ENCODE results near the gene WWP2. TPM values are rescaled to one million over a fixed set of nuclear protein-coding genes. Genes with fewer than 3 reads are reported as not detected.
A peak's percentile ranks its signal among the peaks of the same experiment; 100 is the strongest.
"Not testable (repeated sequence)": the region's sequence is repeated elsewhere in the genome, so short reads cannot be mapped to it uniquely, and the experiment has no call there.

WWP2 gene
- total RNA-seq, 1 donor: 42.0 TPM

- DNase-seq (ENCODE audit: low read depth in 2 of 3, low spot score in 2 of 3): no peak
Observed at GRCh38 chr16:69939821-69940585, 177.9 kb downstream of the WWP2 start.

GRCh38 chr16:69940676-69941075, 178.5 kb downstream of the WWP2 start:
- no peak for DNase-seq (ENCODE audit: low read depth in 2 of 3, low spot score in 2 of 3)

- no peak for DNase-seq (ENCODE audit: low read depth in 2 of 3, low spot score in 2 of 3)
Observed at GRCh38 chr16:69941251-69942098, 179.3 kb downstream of the WWP2 start.

- no peak for DNase-seq (ENCODE audit: low read depth in 2 of 3, low spot score in 2 of 3)
Observed at GRCh38 chr16:69942099-69942491, 180.0 kb downstream of the WWP2 start.

GRCh38 chr16:69942627-69943170, 180.6 kb downstream of the WWP2 start:
- no peak for DNase-seq (ENCODE audit: low read depth in 2 of 3, low spot score in 2 of 3)

- DNase-seq (ENCODE audit: low read depth in 2 of 3, low spot score in 2 of 3): not testable (repeated sequence)
Observed at GRCh38 chr16:69943241-69944036, 181.3 kb downstream of the WWP2 start.

- DNase-seq (ENCODE audit: low read depth in 2 of 3, low spot score in 2 of 3): not testable (repeated sequence)
Observed at GRCh38 chr16:69950411-69950810, 188.3 kb downstream of the WWP2 start.

- DNase-seq (ENCODE audit: low read depth in 2 of 3, low spot score in 2 of 3): not testable (repeated sequence)
Observed at GRCh38 chr16:69951017-69951671, 189.0 kb downstream of the WWP2 start, which contains the start of gene CLEC18A. TSS of gene CLEC18A (plus strand) at chr16:69951334. CDS start at chr16:69951367, 33 bp downstream.

GRCh38 chr16:69951672-69952031, 189.5 kb downstream of the WWP2 start:
- not testable (repeated sequence) for DNase-seq (ENCODE audit: low read depth in 2 of 3, low spot score in 2 of 3)

GRCh38 chr16:69952116-69952515, 190.0 kb downstream of the WWP2 start:
- not testable (repeated sequence) for DNase-seq (ENCODE audit: low read depth in 2 of 3, low spot score in 2 of 3)

GRCh38 chr16:69952572-69953355, 190.6 kb downstream of the WWP2 start:
- DNase-seq (ENCODE audit: low read depth in 2 of 3, low spot score in 2 of 3): not testable (repeated sequence)

- DNase-seq (ENCODE audit: low read depth in 2 of 3, low spot score in 2 of 3): not testable (repeated sequence)
Observed at GRCh38 chr16:69954241-69954640, 192.1 kb downstream of the WWP2 start.

- DNase-seq (ENCODE audit: low read depth in 2 of 3, low spot score in 2 of 3): not testable (repeated sequence)
Observed at GRCh38 chr16:69963312-69963711, 201.2 kb downstream of the WWP2 start.

- DNase-seq (ENCODE audit: low read depth in 2 of 3, low spot score in 2 of 3): peak in 1 of 3 donors; percentile 25
Observed at GRCh38 chr16:69964960-69965660, 203.0 kb downstream of the WWP2 start.

- not testable (repeated sequence) for DNase-seq (ENCODE audit: low read depth in 2 of 3, low spot score in 2 of 3)
Observed at GRCh38 chr16:69965661-69966054, 203.5 kb downstream of the WWP2 start.

GRCh38 chr16:69967688-69968087, 205.6 kb downstream of the WWP2 start:
- not testable (repeated sequence) for DNase-seq (ENCODE audit: low read depth in 2 of 3, low spot score in 2 of 3)

GRCh38 chr16:69968125-69968524, 206.0 kb downstream of the WWP2 start:
- not testable (repeated sequence) for DNase-seq (ENCODE audit: low read depth in 2 of 3, low spot score in 2 of 3)

- DNase-seq (ENCODE audit: low read depth in 2 of 3, low spot score in 2 of 3): not testable (repeated sequence)
Observed at GRCh38 chr16:69969657-69970056, 207.5 kb downstream of the WWP2 start.

- not testable (repeated sequence) for DNase-seq (ENCODE audit: low read depth in 2 of 3, low spot score in 2 of 3)
Observed at GRCh38 chr16:69972120-69972519, 210.0 kb downstream of the WWP2 start.

Measured in hematopoietic multipotent progenitor cell (in vitro differentiated cells).